ENCODE measurements around the gene CCDC50.

GRCh38 chr3:191412759-191413158 lies 83.6 kb downstream of the CCDC50 start:
- TF ChIP-seq CTCF (IDR thresholded peaks at IDR 0.05; ENCODE audit: low read depth, low read length, poor library complexity, severe bottlenecking) = no peak
- no peak for TF ChIP-seq EZH2phosphoT487 (IDR thresholded peaks at IDR 0.05; ENCODE audit: borderline replicate concordance, low read length)
